Stimulated activated CD4-positive, alpha-beta T cell treated with anti-CD3 and anti-CD28 coated beads, Interleukin-1b, Interleukin-23, amount 100 ng/mL, for 24 hours (primary cell): ENCODE results near the gene FAM83F.

Source experiments
- DNase-seq, 4 experiments: peaks; one replicate each; pipeline ENCODE4 v3.0.0-alpha.2; 2020; ENCODE audit warnings: low read depth in 4 of 4, low spot score in 1 of 4

FAM83F gene

DNA sequence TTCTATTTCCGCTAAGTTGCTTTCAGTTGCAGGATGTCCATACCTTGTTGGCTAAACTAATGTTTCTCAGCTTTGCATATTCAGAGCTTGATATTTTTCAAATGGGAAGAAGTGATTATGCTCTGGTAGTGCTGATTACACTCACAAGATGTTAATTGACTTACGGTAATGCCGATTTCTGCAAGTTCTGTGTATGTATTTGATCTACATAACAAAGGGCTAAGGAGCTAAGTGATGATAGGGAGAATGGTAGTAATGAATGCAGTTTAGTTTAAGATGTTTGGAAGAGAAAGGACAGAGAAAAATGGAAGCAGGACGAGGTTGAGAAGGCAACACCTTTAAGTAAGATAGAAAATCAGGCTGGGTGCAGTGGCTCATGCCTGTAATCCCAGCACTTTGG lies 61.4 kb downstream of the FAM83F start:
- no peak for DNase-seq

DNA sequence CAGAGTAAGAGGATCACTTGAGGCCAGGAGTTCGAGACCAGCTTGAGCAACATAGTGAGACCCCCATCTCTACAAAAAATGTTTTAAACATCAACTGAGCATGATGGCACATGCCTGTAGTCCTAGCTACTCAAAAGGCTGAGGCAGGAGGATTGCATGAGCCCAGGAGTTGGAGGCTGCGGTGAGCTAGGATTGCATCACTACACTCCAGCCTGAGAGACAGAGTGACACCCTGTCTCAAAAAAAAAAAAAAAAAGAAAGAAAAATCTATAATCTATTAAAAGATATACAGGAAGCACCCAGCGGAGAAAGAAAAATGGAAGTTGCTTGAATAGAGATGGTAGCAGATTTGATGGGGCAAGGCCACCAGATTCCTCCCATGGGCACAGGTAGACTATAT lies 61.8 kb downstream of the FAM83F start:
- DNase-seq: no peak

- no peak for DNase-seq
Measured at GRCh38 chr22:40057652-40058051, 62.9 kb downstream of the FAM83F start.

DNA sequence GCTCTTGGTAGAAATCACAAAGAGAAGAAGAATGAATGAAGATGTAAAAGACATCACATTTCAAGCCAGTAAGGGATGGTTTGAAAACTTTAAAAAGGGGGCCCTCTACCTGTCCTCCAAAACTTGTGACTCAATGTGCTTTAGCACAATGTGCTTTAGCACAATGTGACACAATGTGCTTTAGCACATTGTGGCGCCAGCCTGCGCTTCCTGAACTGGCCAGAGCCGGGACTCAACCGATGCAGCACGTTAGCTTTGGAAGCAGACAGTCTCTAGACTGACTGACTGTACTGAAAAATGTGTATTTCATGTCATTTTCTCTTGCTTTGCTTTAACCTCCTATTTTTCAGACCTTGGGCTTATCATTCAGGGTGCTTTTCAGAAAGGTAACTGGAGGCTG lies 63.5 kb downstream of the FAM83F start:
- peak in 1 of 4 experiments; percentile 23 for DNase-seq

- no peak for DNase-seq
Measured at GRCh38 chr22:40065981-40066380, 71.2 kb downstream of the FAM83F start.

- no peak for DNase-seq
Measured at GRCh38 chr22:40067639-40068038, 72.9 kb downstream of the FAM83F start.

GRCh38 chr22:40070701-40071100 lies 75.9 kb downstream of the FAM83F start:
- no peak for DNase-seq

- no peak for DNase-seq
Measured at GRCh38 chr22:40071720-40072119, 77.0 kb downstream of the FAM83F start.

DNA sequence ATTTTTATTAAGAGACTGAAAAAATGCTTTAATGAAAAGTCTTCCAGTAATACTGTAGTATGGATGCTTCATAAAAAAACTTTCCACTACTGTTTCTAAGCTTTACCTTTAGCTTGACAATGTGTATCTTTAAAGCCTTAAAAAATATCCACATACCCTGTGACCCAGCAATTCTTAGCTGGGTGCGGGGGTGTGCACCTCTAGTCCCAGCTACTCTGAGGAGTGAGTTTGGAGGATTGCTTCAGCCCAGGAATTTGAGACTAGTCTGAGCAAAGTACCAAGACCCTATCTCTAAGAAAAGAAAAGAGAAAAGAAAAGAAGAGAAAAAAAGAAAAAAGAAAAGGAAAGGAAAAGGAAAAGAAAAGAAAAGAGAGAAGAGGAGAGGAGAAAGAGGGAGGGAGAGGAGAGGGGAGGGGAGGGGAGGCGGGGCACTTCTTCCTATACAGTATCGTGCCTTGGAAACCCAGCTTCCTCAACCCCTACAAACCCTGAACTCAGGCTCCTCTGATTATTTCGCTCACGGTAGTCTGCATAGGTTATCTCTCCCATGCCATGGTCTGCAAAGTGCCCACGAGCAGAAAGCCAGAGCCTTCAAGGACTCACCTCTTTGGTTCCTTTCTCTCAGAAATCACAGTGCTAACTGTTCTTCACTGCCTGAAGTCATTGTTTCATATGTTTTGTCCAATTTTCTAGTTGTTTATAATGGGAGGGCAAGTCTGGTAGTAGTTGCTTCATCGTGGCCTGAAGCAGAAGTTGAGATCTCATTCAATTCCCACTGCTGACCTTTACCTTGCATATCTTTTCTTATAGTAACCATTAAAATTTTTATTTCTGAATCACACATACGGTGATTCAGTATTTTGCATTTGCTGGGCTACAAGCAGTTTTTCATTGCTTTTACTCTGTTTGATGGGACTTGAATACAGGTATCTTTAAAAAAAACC lies 82.2 kb downstream of the FAM83F start:
- no peak for DNase-seq

GRCh38 chr22:40077646-40078016 lies 82.9 kb downstream of the FAM83F start:
- no peak for DNase-seq

- DNase-seq: no peak
Measured at GRCh38 chr22:40081662-40082061, 86.9 kb downstream of the FAM83F start.

- DNase-seq: no peak
Measured at GRCh38 chr22:40082184-40082583, 87.4 kb downstream of the FAM83F start.

GRCh38 chr22:40083794-40084193 lies 89.0 kb downstream of the FAM83F start:
- no peak for DNase-seq

- no peak for DNase-seq
Measured at GRCh38 chr22:40084246-40084645, 89.5 kb downstream of the FAM83F start.

- DNase-seq: no peak
Measured at GRCh38 chr22:40088818-40089217, 94.1 kb downstream of the FAM83F start.
